H54 (cell line): ENCODE data around the gene KCNJ2.

ENCODE experiments used
- DNase-seq: peaks from one replicate; pipeline ENCODE4 v3.0.0; 2011; ENCODE audit warnings: low spot score, mixed read lengths; ENCODE audit not compliant: insufficient read length
- FAIRE-seq: peaks from 3 replicates; lab custom pipeline; 2011; peaks lifted over from hg19 to GRCh38; lab: Jason Lieb, UNC
- POLR2A ChIP-seq: IDR thresholded peaks from 2 replicates; pipeline ENCODE4 v1.6.1; 2011; ENCODE audit warnings: low read depth, mild to moderate bottlenecking, low read length

The KCNJ2 gene

GRCh38 chr17:70168977-70169708 lies at the start of gene KCNJ2:
TSS of gene KCNJ2 (plus strand) at chr17:70169532. CDS start at chr17:70175040, 5,508 bp downstream.
- FAIRE-seq (peak; percentile 84), DNase-seq (peak; percentile 86)
- TF ChIP-seq POLR2A, result no peak

GRCh38 chr17:70119545-70119944 lies 49.8 kb upstream of the KCNJ2 start:
- no peak for TF ChIP-seq POLR2A

DNA sequence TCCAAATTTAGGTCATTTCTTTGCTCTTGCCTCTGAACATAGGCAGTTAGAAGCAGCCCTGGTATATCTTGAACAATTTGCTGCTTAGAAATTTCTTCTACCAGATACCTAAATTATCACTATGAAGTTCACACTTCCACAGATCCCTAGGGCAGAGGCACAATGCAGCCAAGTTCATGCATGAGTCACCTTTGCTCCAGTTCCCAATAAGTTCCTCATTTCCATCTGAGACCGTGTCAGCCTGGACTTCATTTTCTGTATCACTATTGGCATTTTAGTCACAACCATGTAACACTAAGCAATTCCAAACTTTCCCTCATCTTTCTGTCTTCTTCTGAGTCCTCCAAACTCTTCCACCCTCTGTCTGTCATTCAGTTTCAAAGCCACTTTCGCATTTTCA lies 49.3 kb upstream of the KCNJ2 start:
- DNase-seq (no peak), FAIRE-seq (no peak)
- TF ChIP-seq POLR2A, result no peak

More at GRCh38 chr17:70119545-70119944, 49.8 kb upstream of the KCNJ2 start:
- DNase-seq, result no peak
- FAIRE-seq, result no peak

- TF ChIP-seq POLR2A, result no peak
- FAIRE-seq (no peak), DNase-seq (no peak)
These were observed 48.9 kb upstream of the KCNJ2 start for GRCh38 chr17:70120425-70120824.

GRCh38 chr17:70121126-70121525 lies 48.2 kb upstream of the KCNJ2 start:
- no peak for DNase-seq
- FAIRE-seq, result no peak
- no peak for TF ChIP-seq POLR2A

GRCh38 chr17:70123193-70123592 lies 46.1 kb upstream of the KCNJ2 start:
- DNase-seq, result no peak
- FAIRE-seq, result no peak
- TF ChIP-seq POLR2A, result no peak

GRCh38 chr17:70124723-70125122 lies 44.6 kb upstream of the KCNJ2 start:
- no peak for TF ChIP-seq POLR2A
- FAIRE-seq (no peak), DNase-seq (no peak)

GRCh38 chr17:70127221-70127873 lies 42.0 kb upstream of the KCNJ2 start:
- FAIRE-seq (no peak), DNase-seq (no peak)
- no peak for TF ChIP-seq POLR2A

- TF ChIP-seq POLR2A, result no peak
- FAIRE-seq, result no peak
- DNase-seq, result no peak
These were observed 40.5 kb upstream of the KCNJ2 start for GRCh38 chr17:70128727-70129238.

GRCh38 chr17:70130289-70130688 lies 39.0 kb upstream of the KCNJ2 start:
- TF ChIP-seq POLR2A, result no peak
- FAIRE-seq (no peak), DNase-seq (no peak)

GRCh38 chr17:70132505-70132904 lies 36.8 kb upstream of the KCNJ2 start:
- DNase-seq (no peak), FAIRE-seq (no peak)
- TF ChIP-seq POLR2A, result no peak

DNA sequence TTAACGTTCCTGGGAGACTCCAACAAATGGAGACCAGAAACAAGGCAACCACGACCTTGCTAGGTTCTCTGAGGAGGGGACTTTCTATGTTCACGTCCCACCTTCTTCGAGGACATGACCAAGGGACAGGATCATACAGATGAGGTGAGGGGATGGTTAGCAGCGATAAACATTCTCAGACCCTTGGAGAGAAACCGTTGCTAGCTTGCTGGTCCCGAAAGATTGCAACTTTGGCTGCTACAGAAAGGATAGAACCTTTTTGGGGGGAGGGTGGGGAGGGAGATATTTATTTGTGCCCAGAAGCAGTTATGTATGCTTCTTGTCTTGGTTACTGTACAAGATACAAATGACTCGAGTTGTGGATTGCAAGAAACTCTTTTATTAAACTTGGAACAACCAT lies 35.3 kb upstream of the KCNJ2 start:
- FAIRE-seq, result no peak
- no peak for TF ChIP-seq POLR2A
- no peak for DNase-seq

- DNase-seq, result no peak
- no peak for TF ChIP-seq POLR2A
- no peak for FAIRE-seq
These were observed 34.6 kb upstream of the KCNJ2 start for GRCh38 chr17:70134777-70135176.

DNA sequence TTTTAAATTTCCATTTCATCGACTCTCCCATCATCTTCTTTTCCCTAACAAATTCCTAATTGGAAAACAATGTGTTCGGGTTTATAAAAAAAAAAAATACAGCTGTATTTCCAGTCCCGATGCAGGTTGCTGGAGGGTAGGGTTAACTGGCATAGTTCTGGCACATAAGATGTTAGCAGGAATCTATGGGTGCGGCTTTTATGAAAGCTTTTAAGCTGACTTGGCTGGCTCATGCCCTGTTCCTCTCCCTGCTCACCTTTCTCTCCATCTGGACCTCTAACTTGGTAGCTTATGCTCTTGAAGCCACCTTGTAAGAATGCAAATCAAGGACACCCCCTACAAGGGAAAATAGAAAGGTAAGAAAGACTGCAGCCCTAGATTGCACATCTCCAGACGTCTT lies 33.2 kb upstream of the KCNJ2 start:
- no peak for DNase-seq
- no peak for FAIRE-seq
- TF ChIP-seq POLR2A, result no peak
